Subcutaneous adipose tissue (tissue), 4 donors: ENCODE results near the gene SEZ6. TPM values are rescaled to one million over a fixed set of nuclear protein-coding genes. Genes with fewer than 3 reads are reported as not detected.

Source experiments
- CTCF ChIP-seq: fragments of 450-650 bp; IDR thresholded peaks from one replicate; pipeline ENCODE4 v1.5.1; 2016; ENCODE audit warnings: low read depth, mild to moderate bottlenecking, control low read depth, antibody characterized with exemption, moderate library complexity
- total RNA-seq, 4 donors: library from RNA; depleted of rRNA; stranded (reverse); fragments of >200 nt; gene quantifications; one replicate each; pipeline ENCODE4 v1.1.0, GENCODE V29; 2016

SEZ6 gene
- total RNA-seq, 4 donors from 2014 or later = not detected

- no peak for TF ChIP-seq CTCF
Measured at GRCh38 chr17:29046473-29046839, 40.6 kb upstream of the SEZ6 start.

GRCh38 chr17:29045734-29046472 lies 40.1 kb upstream of the SEZ6 start:
- no peak for TF ChIP-seq CTCF

- TF ChIP-seq CTCF = no peak
Measured at GRCh38 chr17:29045026-29045425, 39.2 kb upstream of the SEZ6 start.

GRCh38 chr17:29043539-29044145 lies 37.8 kb upstream of the SEZ6 start:
- TF ChIP-seq CTCF = no peak

GRCh38 chr17:29042679-29043538 lies 37.1 kb upstream of the SEZ6 start, which contains the start of gene PIPOX:
TSS of gene PIPOX (plus strand) at chr17:29043141. CDS start at chr17:29043226, 85 bp downstream.
- no peak for TF ChIP-seq CTCF

GRCh38 chr17:29042026-29042678 lies 36.3 kb upstream of the SEZ6 start:
- no peak for TF ChIP-seq CTCF

- TF ChIP-seq CTCF = no peak
Measured at GRCh38 chr17:29041571-29041970, 35.7 kb upstream of the SEZ6 start.
